Naive thymus-derived CD4-positive, alpha-beta T cell (primary cell): ENCODE results near the gene GSDMA. TPM values are rescaled to one million over a fixed set of nuclear protein-coding genes. Genes with fewer than 3 reads are reported as not detected.
A peak's percentile ranks its signal among the peaks of the same experiment; 100 is the strongest.

Experiments
- ATAC-seq: fragments of 150-1000 bp; cut with Tn5 transposase; 2 replicates; pipeline ENCODE4 v1.10.0; 2021; ENCODE audit warnings: mild to moderate bottlenecking, moderate library complexity
- CTCF ChIA-PET: fragments of 350-600 bp; sonication (Branson Sonifier 250); formaldehyde crosslinking; loops from one replicate; lab custom pipeline; 2021; ENCODE audit warnings: antibody characterized with exemption; lab: Charles Lee
- POLR2A ChIA-PET: fragments of 350-600 bp; sonication (Branson Sonifier 250); formaldehyde crosslinking; loops from one replicate; lab custom pipeline; 2021; ENCODE audit warnings: antibody characterized with exemption, inconsistent platforms; lab: Charles Lee
- DNase-seq, 9 donors: peaks; one replicate each; pipeline versions ENCODE4 v3.0.0 to v3.0.0-alpha.2; 2020 to 2022; ENCODE audit warnings: mixed read lengths in 1 of 9
- H3K27ac ChIP-seq: one replicate; pipeline ENCODE4 v1.7.0; 2013; ENCODE audit warnings: mild to moderate bottlenecking, low read depth, low read length, moderate library complexity
- H3K27me3 ChIP-seq, 2 donors: one replicate each; pipeline ENCODE4 v1.7.0; 2013; ENCODE audit warnings: low read length in 2 of 2, mild to moderate bottlenecking in 2 of 2, moderate library complexity in 2 of 2; ENCODE audit not compliant: control insufficient read depth in 2 of 2, insufficient read depth in 2 of 2
- H3K36me3 ChIP-seq, 3 experiments: 1 replicate in 2 of 3; 2 replicates in 1 of 3; pipeline ENCODE4 v1.7.0; 2013; ENCODE audit warnings: low read length in 3 of 3, mild to moderate bottlenecking in 3 of 3, moderate library complexity in 1 of 3; ENCODE audit not compliant: insufficient read depth in 3 of 3, control insufficient read depth in 2 of 3
- H3K4me1 ChIP-seq, 2 donors: one replicate each; pipeline ENCODE4 v1.7.0; 2013; ENCODE audit warnings: low read length in 2 of 2, mild to moderate bottlenecking in 2 of 2, moderate library complexity in 1 of 2; ENCODE audit not compliant: control insufficient read depth in 2 of 2, insufficient read depth in 2 of 2
- H3K4me3 ChIP-seq: 2 replicates; pipeline ENCODE4 v1.7.0; 2013; ENCODE audit warnings: mild to moderate bottlenecking, low read length
- H3K9me3 ChIP-seq, 3 experiments: 1 replicate in 2 of 3; 2 replicates in 1 of 3; pipeline ENCODE4 v1.7.0; 2013; ENCODE audit warnings: low read length in 3 of 3; ENCODE audit not compliant: control insufficient read depth in 2 of 3
- H3K27ac Mint-ChIP-seq, 9 donors: one replicate each; pipeline ENCODE4 v1.8.0; 2020 to 2022; ENCODE audit warnings: mixed read lengths in 9 of 9, mild to moderate bottlenecking in 8 of 9, moderate library complexity in 5 of 9, inconsistent platforms in 2 of 9
- H3K27me3 Mint-ChIP-seq, 5 donors: one replicate each; pipeline ENCODE4 v1.8.0; 2021 to 2022; ENCODE audit warnings: mixed read lengths in 5 of 5, mild to moderate bottlenecking in 1 of 5
- H3K36me3 Mint-ChIP-seq, 5 donors: one replicate each; pipeline ENCODE4 v1.8.0; 2020 to 2022; ENCODE audit warnings: mixed read lengths in 5 of 5, mild to moderate bottlenecking in 3 of 5, inconsistent platforms in 1 of 5
- H3K4me1 Mint-ChIP-seq, 7 donors: one replicate each; pipeline ENCODE4 v1.8.0; 2020 to 2022; ENCODE audit warnings: mixed read lengths in 7 of 7, mild to moderate bottlenecking in 3 of 7, inconsistent platforms in 1 of 7
- H3K4me3 Mint-ChIP-seq, 10 donors: one replicate each; pipeline ENCODE4 v1.8.0; 2020 to 2022; ENCODE audit warnings: mild to moderate bottlenecking in 10 of 10, mixed read lengths in 10 of 10, moderate library complexity in 6 of 10, inconsistent platforms in 2 of 10
- H3K9me3 Mint-ChIP-seq, 11 donors: one replicate each; pipeline ENCODE4 v1.8.0; 2020 to 2022; ENCODE audit warnings: mixed read lengths in 11 of 11, mild to moderate bottlenecking in 4 of 11, inconsistent platforms in 1 of 11, moderate library complexity in 1 of 11
- intact Hi-C, 2 donors: fragments of 100-400 bp; cut with micrococcal nuclease; formaldehyde crosslinking; loops; one replicate each; pipeline ENCODE4 v1.15.1; 2023
- polyA plus RNA-seq, 2 donors: library from polyadenylated mRNA; unstranded; fragments of 300-500 nt; fragmentation: Illumina TruSeq; gene quantifications; one replicate each; pipeline ENCODE4 v1.2.3, GENCODE V29; 2021
- total RNA-seq, 6 experiments: library from RNA in 5 of 6; stranded (reverse) in 5 of 6; gene quantifications; 1 replicate in 5 of 6; 2 replicates in 1 of 6; pipeline ENCODE4 v1.2.3 and lab custom pipeline; 2021 to 2026

GSDMA gene
- total and polyA plus RNA-seq, 7 experiments from 2014 or later: 0.22 to 2.4 (median 0.69) TPM; not detected in 2

DNA sequence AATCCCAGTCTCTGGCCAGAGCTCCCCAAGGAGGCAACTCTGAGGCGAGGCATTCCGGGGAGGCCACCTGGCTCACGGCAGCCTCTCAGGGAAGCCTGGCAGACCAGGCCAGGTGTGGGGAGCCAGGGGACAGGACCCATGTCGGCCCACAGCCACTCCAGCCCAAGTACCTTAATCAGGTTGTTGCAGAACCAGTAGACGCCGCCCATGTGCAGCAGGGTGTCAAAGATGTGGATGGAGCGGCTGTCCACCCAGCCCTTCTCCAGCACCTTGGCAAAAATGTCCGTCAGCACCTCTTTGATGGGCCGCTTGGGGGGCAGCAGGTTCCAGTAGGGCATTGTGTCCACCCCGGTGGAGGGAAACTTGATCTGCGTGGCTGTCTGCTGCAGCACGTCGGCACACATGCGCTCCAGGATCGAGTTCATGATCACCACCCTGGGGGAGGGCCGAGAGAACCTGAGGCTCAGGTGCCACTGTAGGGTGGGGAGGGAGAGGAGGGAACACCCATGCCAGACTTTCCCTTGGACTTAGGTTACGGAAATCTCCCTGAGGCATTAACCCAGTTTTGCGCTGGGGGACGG lies 60.2 kb downstream of the GSDMA start:
- Mint-ChIP-seq H3K4me3 (no peak overlapping the region), H3K9me3 (no peaks in the 10 kb centered on the region), H3K4me1 (peaks cover 10 to 24% (median 22%) of the 10 kb centered on the region in 7 donors), H3K27ac (no peak overlapping the region), H3K36me3 (peaks cover 4 to 42% (median 5%) of the 10 kb centered on the region in 5 donors), H3K27me3 (no peaks in the 10 kb centered on the region)
- POLR2A ChIA-PET: no interaction called here
- ATAC-seq: no peak
- Histone ChIP-seq H3K27ac (no peak overlapping the region), H3K9me3 (no peaks in the 10 kb centered on the region), H3K4me3 (no peak overlapping the region), H3K4me1 (peaks cover 6 to 26% of the 10 kb centered on the region in 2 donors), H3K36me3 (peaks cover 4 to 75% (median 5%) of the 10 kb centered on the region in 3 experiments), H3K27me3 (no peaks in the 10 kb centered on the region)
- CTCF ChIA-PET: interaction anchor here (1.5 kb wide), 1 partner anchor 145 kb away, joined by 4 read pairs; no protein-coding TSS in a partner anchor
- intact Hi-C loops: no loop called here
- DNase-seq: no peak

DNA sequence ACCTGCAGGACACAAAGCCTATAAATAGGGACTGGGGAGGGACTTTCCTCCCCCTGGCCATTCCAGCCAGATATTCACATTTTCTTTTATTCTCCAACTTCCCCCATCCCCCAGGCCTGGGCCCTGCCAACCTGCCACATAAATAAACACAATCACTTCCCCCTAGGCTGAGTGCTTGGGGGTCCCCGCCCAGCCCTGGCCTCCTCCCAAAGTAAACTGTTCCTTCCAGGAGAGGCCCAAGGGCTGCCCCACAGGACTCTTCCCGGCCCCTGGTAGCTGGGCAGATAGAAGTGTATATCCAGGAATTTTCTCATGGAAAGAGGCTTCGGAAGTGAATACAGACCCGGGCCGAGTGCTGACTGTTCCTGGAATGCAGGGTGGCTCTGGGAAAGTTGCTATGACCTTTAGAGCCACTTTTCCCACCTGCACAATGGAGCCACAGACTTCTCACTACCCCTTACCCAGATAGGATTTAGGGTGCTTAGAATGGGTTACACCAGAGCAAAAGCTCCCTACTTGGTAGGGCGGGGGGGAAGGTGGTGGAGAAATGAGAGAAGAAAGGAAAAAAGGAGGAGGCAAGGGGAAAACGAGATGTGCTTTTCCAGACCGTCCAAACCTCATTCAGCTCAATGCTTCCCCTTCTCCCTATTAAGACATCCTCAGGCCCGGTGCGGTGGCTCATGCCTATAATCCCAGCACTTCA lies 60.9 kb downstream of the GSDMA start:
- Mint-ChIP-seq H3K36me3 (peaks cover 5 to 46% (median 6%) of the 10 kb centered on the region in 5 donors), H3K27ac (no peak overlapping the region), H3K9me3 (no peaks in the 10 kb centered on the region), H3K4me1 (peaks cover 10 to 24% (median 22%) of the 10 kb centered on the region in 7 donors), H3K4me3 (no peak overlapping the region), H3K27me3 (no peaks in the 10 kb centered on the region)
- DNase-seq: no peak
- intact Hi-C loops: no loop called here
- Histone ChIP-seq H3K27me3 (no peaks in the 10 kb centered on the region), H3K4me1 (peaks cover 6 to 26% of the 10 kb centered on the region in 2 donors), H3K4me3 (no peak overlapping the region), H3K9me3 (no peaks in the 10 kb centered on the region), H3K27ac (no peak overlapping the region), H3K36me3 (peaks cover 4 to 74% (median 5%) of the 10 kb centered on the region in 3 experiments)
- ATAC-seq: no peak
- POLR2A ChIA-PET: no interaction called here
- CTCF ChIA-PET: interaction anchor here (0.6 to 4.7 kb wide), 3 partner anchors 11 to 189 kb away, joined by 3 to 85 read pairs (median 4); partner anchors contain the start of gene CSF3

DNA sequence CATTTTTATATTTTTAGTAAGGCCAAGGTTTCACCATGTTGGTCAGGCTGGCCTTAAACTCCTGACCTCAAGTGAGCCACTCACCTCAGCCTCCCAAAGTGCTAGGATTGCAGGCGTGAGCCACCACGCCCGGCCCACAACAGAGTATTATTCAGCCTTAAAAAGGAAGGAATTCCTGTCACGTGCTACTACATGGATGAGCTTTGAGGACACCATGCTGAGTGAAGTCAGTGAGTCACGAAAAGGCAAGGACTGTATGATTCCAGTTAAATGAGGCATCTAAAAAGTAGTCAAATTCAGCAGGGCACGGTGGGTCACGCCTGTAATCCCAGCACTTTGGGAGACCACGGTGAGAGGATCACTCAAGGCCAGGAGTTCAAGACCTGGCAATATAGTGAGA lies 62.1 kb downstream of the GSDMA start:
- Mint-ChIP-seq H3K9me3 (no peaks in the 10 kb centered on the region), H3K27me3 (no peaks in the 10 kb centered on the region), H3K4me1 (peaks cover 10 to 24% (median 22%) of the 10 kb centered on the region in 7 donors), H3K4me3 (peak overlapping the region in 3 of 10 donors; percentile 6 to 76 (median 72)), H3K36me3 (peaks cover 8 to 50% (median 10%) of the 10 kb centered on the region in 5 donors), H3K27ac (no peak overlapping the region)
- H3K36me3 ChIP-seq: peaks cover 4 to 74% (median 5%) of the 10 kb centered on the region in 3 experiments
- CTCF ChIA-PET: interaction anchor here (2.0 to 4.7 kb wide), 3 partner anchors 12 to 144 kb away, joined by 10 to 85 read pairs (median 15); partner anchors contain the start of gene CSF3
- no peak overlapping the region for H3K27ac ChIP-seq
- no peaks in the 10 kb centered on the region for H3K27me3 ChIP-seq
- ATAC-seq (no peak), DNase-seq (no peak)
- H3K4me3 ChIP-seq: no peak overlapping the region
- intact Hi-C loops: loop anchor here in 1 of 2 donors (5.0 kb wide), 1 partner anchor 142 kb away; no protein-coding TSS in a partner anchor
- no peaks in the 10 kb centered on the region for H3K9me3 ChIP-seq
- POLR2A ChIA-PET: no interaction called here
- H3K4me1 ChIP-seq: peaks cover 6 to 26% of the 10 kb centered on the region in 2 donors

DNA sequence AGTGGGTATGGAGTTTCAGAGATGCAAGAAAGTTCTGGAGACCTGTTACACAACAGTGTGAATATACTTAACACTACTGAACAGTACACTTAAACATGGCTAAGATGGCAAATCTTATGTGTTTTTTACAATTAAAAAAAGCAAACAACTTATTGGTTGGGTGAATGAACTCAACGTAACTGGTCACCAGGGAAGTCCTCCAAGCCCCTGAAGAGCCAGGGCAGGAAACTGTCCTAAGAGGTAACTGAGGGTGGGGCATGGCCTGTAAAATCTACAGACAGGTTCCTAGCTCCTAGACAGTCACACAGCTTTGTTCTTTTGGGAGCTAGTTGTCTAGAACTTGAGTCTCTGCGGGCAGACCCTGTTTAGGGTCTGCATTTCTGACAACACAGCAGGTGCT lies 62.8 kb downstream of the GSDMA start:
- no peak for ATAC-seq

DNA sequence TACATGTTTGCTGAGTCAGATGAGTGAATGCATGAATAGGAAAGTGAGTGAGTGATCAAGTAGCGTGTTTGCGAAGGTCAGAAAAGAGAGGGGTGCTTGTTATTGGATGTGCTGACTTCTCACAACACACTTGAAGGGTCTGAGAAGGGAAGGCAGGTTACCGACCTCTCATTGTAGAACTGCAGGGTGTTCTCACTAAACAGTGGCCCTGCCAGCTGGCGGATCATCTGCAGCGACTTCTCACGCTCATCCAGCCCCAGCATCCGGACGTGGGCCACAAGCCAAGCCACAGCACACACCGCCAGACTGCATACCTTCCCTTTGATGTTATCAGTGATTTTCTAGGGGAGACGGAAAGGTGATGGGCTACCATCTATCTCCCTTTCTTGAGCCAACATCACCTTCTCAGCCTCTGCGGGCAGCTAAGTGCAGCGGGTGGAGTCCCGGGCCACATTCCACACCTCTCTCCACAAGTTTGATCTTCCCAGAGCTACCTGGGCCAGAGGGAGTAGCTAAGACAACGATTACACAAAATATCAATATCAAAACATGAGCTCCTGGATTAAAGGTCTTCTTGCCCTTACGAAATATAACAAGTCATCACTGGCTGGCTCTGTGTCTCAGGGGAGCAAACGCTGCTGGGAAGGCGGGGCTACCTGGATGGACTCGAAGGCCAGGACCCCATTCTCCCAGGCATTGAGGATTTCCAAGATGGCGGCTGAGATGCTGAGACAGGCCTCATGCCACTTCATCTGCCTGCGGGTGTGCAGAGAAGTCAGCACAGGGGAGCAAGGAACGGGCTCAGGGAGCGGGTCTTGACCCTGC lies 63.4 kb downstream of the GSDMA start:
- ATAC-seq (peak; percentile 68), DNase-seq (peak in 7 of 9 donors; percentile 35 to 59 (median 53))
- H3K4me3 Mint-ChIP-seq: peak overlapping the region; percentile 11 to 78 (median 56)
- H3K9me3 ChIP-seq: no peaks in the 10 kb centered on the region
- H3K4me3 ChIP-seq: no peak overlapping the region
- intact Hi-C loops: loop anchor here in 1 of 2 donors (5.0 kb wide), 1 partner anchor 141 kb away; no protein-coding TSS in a partner anchor
- H3K27me3 Mint-ChIP-seq: no peaks in the 10 kb centered on the region
- ChIA-PET CTCF (interaction anchor here (0.6 to 4.7 kb wide), 20 partner anchors 13 to 403 kb away, joined by 3 to 85 read pairs (median 3); partner anchors contain the start of genes CSF3 and WIPF2), POLR2A (interaction anchor here (0.7 to 1.6 kb wide), 3 partner anchors 46 to 86 kb away, joined by 3 to 5 read pairs (median 4); partner anchors contain the start of gene PSMD3)
- no peaks in the 10 kb centered on the region for H3K9me3 Mint-ChIP-seq
- peaks cover 6 to 26% of the 10 kb centered on the region in 2 donors for H3K4me1 ChIP-seq
- H3K27ac Mint-ChIP-seq: peak overlapping the region in 7 of 9 donors; percentile 30 to 88 (median 65)
- H3K36me3 Mint-ChIP-seq: peaks cover 8 to 49% (median 12%) of the 10 kb centered on the region in 5 donors
- peaks cover 4 to 77% (median 6%) of the 10 kb centered on the region in 3 experiments for H3K36me3 ChIP-seq
- no peaks in the 10 kb centered on the region for H3K27me3 ChIP-seq
- peaks cover 10 to 24% (median 22%) of the 10 kb centered on the region in 7 donors for H3K4me1 Mint-ChIP-seq
- H3K27ac ChIP-seq: no peak overlapping the region

More for the DNA sequence above, 62.8 kb downstream of the GSDMA start:
- Histone ChIP-seq H3K9me3 (no peaks in the 10 kb centered on the region), H3K4me1 (peaks cover 6 to 26% of the 10 kb centered on the region in 2 donors), H3K36me3 (peaks cover 4 to 74% (median 5%) of the 10 kb centered on the region in 3 experiments), H3K4me3 (no peak overlapping the region), H3K27ac (no peak overlapping the region), H3K27me3 (no peaks in the 10 kb centered on the region)
- H3K27me3 Mint-ChIP-seq: no peaks in the 10 kb centered on the region
- peaks cover 8 to 47% (median 10%) of the 10 kb centered on the region in 5 donors for H3K36me3 Mint-ChIP-seq
- intact Hi-C loops: loop anchor here in 1 of 2 donors (5.0 kb wide), 1 partner anchor 142 kb away; no protein-coding TSS in a partner anchor
- peak overlapping the region in 6 of 9 donors; percentile 40 to 88 (median 68) for H3K27ac Mint-ChIP-seq
- ChIA-PET CTCF (interaction anchor here (0.6 to 4.7 kb wide), 8 partner anchors 13 to 193 kb away, joined by 3 to 85 read pairs (median 8); partner anchors contain the start of genes CSF3 and WIPF2), POLR2A (interaction anchor here (1.3 to 1.6 kb wide), 2 partner anchors 73 to 87 kb away, joined by 3 to 5 read pairs; no protein-coding TSS in a partner anchor)
- no peaks in the 10 kb centered on the region for H3K9me3 Mint-ChIP-seq
- DNase-seq: no peak
- H3K4me3 Mint-ChIP-seq: peak overlapping the region in 9 of 10 donors; percentile 11 to 78 (median 52)
- H3K4me1 Mint-ChIP-seq: peaks cover 10 to 24% (median 22%) of the 10 kb centered on the region in 7 donors
